CD4-positive, alpha-beta T cell treated with Interleukin-10 for 1 hour (primary cell): ENCODE results near the gene FOXD3.
"Not testable (repeated sequence)": the region's sequence is repeated elsewhere in the genome, so short reads cannot be mapped to it uniquely, and the experiment has no call there.

Experiments
- DNase-seq: peaks from one replicate; pipeline ENCODE4 v3.0.0-alpha.2; 2020

The FOXD3 gene

GRCh38 chr1:63321066-63321784, 1.1 kb upstream of the FOXD3 start:
- DNase-seq: no peak

GRCh38 chr1:63321785-63322113, 618 bp upstream of the FOXD3 start:
- DNase-seq: peak; percentile 10

- peak; percentile 47 for DNase-seq
Measured at GRCh38 chr1:63322944-63323864, 837 bp downstream of the FOXD3 start.

GRCh38 chr1:63323865-63324778, 1.8 kb downstream of the FOXD3 start:
- no peak for DNase-seq

GRCh38 chr1:63324779-63325119, 2.4 kb downstream of the FOXD3 start:
- DNase-seq: no peak

- no peak for DNase-seq
Measured at GRCh38 chr1:63325279-63325985, 3.1 kb downstream of the FOXD3 start.

GRCh38 chr1:63326106-63326472, 3.7 kb downstream of the FOXD3 start:
- no peak for DNase-seq

- no peak for DNase-seq
Measured at GRCh38 chr1:63326473-63327380, 4.4 kb downstream of the FOXD3 start.

- DNase-seq: peak; percentile 51
Measured at GRCh38 chr1:63327417-63328054, 5.2 kb downstream of the FOXD3 start.

- DNase-seq: no peak
Measured at GRCh38 chr1:63328122-63328521, 5.8 kb downstream of the FOXD3 start.

GRCh38 chr1:63328781-63329180, 6.4 kb downstream of the FOXD3 start:
- DNase-seq: no peak

- no peak for DNase-seq
Measured at GRCh38 chr1:63329621-63330330, 7.4 kb downstream of the FOXD3 start.

GRCh38 chr1:63330331-63330916, 8.1 kb downstream of the FOXD3 start:
- no peak for DNase-seq

- no peak for DNase-seq
Measured at GRCh38 chr1:63342402-63342801, 20.0 kb downstream of the FOXD3 start.

- no peak for DNase-seq
Measured at GRCh38 chr1:63343922-63344321, 21.6 kb downstream of the FOXD3 start.

- DNase-seq: no peak
Measured at GRCh38 chr1:63350320-63350719, 28.0 kb downstream of the FOXD3 start.

GRCh38 chr1:63352736-63353135, 30.4 kb downstream of the FOXD3 start:
- no peak for DNase-seq

GRCh38 chr1:63356234-63356633, 33.9 kb downstream of the FOXD3 start:
- not testable (repeated sequence) for DNase-seq

- DNase-seq: no peak
Measured at GRCh38 chr1:63359561-63359960, 37.2 kb downstream of the FOXD3 start.

- no peak for DNase-seq
Measured at GRCh38 chr1:63362073-63362472, 39.7 kb downstream of the FOXD3 start.
